Measurements from ENCODE around the gene ARL5B. TPM values are rescaled to one million over a fixed set of nuclear protein-coding genes. Genes with fewer than 3 reads are reported as not detected.

ARL5B gene
- total RNA-seq, 2 experiments from 2014 or later, result 12.4 to 13.3 TPM

DNA sequence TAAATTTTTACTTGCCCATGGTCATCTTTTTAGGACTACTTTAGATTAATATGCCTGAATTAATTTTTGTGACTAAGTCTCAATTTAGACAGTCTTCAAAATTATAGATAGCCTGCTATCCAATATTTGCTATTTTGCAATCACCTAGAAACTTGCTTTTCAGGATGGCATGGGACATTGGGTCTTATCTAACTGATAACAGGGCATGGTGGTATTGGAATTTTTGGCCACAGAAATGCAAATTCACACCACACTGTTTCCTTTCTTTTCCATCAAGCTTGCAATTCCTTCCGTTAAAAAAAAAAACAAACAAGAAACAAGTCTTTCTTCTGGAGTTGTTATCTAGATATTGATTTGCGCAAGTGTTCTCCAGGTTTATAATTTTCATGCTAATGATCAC, 8.8 kb downstream of the ARL5B start:
- no peaks in the 10 kb centered on the region for H3K27me3 ChIP-seq (ENCODE audit: control insufficient read depth in 1 of 2, insufficient read depth in 2 of 2, low read length in 2 of 2)
- H3K27ac Mint-ChIP-seq, result no peak overlapping the region
- H3K27me3 Mint-ChIP-seq, result no peaks in the 10 kb centered on the region
- peaks cover 74% of the 10 kb centered on the region for H3K36me3 Mint-ChIP-seq (ENCODE audit: low read depth)
- no peak overlapping the region for H3K27ac ChIP-seq (ENCODE audit: low read depth in 1 of 2, low read length in 2 of 2)
- no peaks in the 10 kb centered on the region for H3K9me3 Mint-ChIP-seq
- TF ChIP-seq, protein P1, sequence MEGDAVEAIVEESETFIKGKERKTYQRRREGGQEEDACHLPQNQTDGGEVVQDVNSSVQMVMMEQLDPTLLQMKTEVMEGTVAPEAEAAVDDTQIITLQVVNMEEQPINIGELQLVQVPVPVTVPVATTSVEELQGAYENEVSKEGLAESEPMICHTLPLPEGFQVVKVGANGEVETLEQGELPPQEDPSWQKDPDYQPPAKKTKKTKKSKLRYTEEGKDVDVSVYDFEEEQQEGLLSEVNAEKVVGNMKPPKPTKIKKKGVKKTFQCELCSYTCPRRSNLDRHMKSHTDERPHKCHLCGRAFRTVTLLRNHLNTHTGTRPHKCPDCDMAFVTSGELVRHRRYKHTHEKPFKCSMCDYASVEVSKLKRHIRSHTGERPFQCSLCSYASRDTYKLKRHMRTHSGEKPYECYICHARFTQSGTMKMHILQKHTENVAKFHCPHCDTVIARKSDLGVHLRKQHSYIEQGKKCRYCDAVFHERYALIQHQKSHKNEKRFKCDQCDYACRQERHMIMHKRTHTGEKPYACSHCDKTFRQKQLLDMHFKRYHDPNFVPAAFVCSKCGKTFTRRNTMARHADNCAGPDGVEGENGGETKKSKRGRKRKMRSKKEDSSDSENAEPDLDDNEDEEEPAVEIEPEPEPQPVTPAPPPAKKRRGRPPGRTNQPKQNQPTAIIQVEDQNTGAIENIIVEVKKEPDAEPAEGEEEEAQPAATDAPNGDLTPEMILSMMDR (IDR thresholded peaks at IDR 0.05), result no peak
- no peak overlapping the region for H3K4me3 ChIP-seq (ENCODE audit: low read length)
- intact Hi-C loops (cut with DNase I, micrococcal nuclease), result no loop called here
- ATAC-seq (ENCODE audit: poor library complexity), result no peak
- peaks cover 9% of the 10 kb centered on the region for H3K4me1 ChIP-seq (ENCODE audit: insufficient read depth, low read length)
- ChIA-PET POLR2A (no interaction called here), CTCF (interaction anchor here (0.6 kb wide), 1 partner anchor 31 kb away, joined by 5 read pairs; no protein-coding TSS in a partner anchor)
- DNase-seq, result no peak
- no peak overlapping the region for H3K4me3 Mint-ChIP-seq
- no peaks in the 10 kb centered on the region for H3K9me3 ChIP-seq (ENCODE audit: control insufficient read depth in 1 of 2, insufficient read depth in 1 of 2, low read length in 2 of 2)
- H3K36me3 ChIP-seq (ENCODE audit: insufficient read depth, low read length), result peaks cover 37% of the 10 kb centered on the region
- peaks cover 31% of the 10 kb centered on the region for H3K4me1 Mint-ChIP-seq (ENCODE audit: low read depth)

DNA sequence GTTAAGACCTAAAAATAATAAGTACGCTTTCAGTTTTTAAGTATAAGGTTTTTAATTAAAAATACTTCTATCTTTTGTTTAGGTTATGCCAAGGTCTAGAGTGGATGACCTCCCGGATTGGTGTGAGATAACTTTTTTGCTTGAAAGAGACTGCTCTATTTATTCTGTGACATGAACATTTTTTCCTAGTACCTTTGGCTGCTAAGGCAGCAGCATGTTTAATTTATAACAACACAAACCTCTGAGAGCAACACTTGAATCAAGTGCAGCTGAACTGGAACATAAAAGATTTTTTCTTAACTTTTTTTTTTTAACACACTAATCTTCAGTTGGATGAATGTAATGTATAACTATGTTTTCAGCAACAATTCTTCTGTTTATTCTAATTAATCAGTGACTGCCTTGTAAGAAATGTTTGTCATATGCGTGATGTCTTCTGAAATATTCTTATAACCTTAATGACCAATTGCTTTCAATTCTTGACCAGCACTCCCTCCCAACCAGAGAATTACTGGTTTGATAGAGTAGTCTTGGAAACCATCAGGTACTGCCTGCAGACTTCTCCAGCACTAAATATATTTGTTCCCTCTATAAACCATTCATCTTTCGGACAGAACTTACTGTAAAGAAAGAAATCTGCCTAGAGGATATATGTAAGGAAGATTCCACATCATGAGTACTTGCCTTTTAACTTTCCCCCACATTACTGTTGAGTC, 16.0 kb downstream of the ARL5B start:
- intact Hi-C loops (cut with DNase I, micrococcal nuclease), result no loop called here
- Mint-ChIP-seq H3K27me3 (no peaks in the 10 kb centered on the region), H3K4me3 (no peak overlapping the region), H3K9me3 (no peaks in the 10 kb centered on the region), H3K27ac (no peak overlapping the region), H3K4me1 (ENCODE audit: low read depth) (no peaks in the 10 kb centered on the region), H3K36me3 (ENCODE audit: low read depth) (peaks cover 65% of the 10 kb centered on the region)
- Histone ChIP-seq H3K9me3 (ENCODE audit: control insufficient read depth in 1 of 2, insufficient read depth in 1 of 2, low read length in 2 of 2) (no peaks in the 10 kb centered on the region), H3K4me3 (ENCODE audit: low read length) (no peak overlapping the region), H3K27me3 (ENCODE audit: control insufficient read depth in 1 of 2, insufficient read depth in 2 of 2, low read length in 2 of 2) (no peaks in the 10 kb centered on the region), H3K36me3 (ENCODE audit: insufficient read depth, low read length) (peaks cover 37% of the 10 kb centered on the region), H3K27ac (ENCODE audit: low read depth in 1 of 2, low read length in 2 of 2) (no peak overlapping the region), H3K4me1 (ENCODE audit: insufficient read depth, low read length) (no peaks in the 10 kb centered on the region)
- no peak for ATAC-seq (ENCODE audit: poor library complexity)
- TF ChIP-seq, protein P1 (IDR thresholded peaks at IDR 0.05), result no peak
- POLR2A ChIA-PET, result no interaction called here
- DNase-seq, result no peak
- CTCF ChIA-PET, result no interaction called here

DNA sequence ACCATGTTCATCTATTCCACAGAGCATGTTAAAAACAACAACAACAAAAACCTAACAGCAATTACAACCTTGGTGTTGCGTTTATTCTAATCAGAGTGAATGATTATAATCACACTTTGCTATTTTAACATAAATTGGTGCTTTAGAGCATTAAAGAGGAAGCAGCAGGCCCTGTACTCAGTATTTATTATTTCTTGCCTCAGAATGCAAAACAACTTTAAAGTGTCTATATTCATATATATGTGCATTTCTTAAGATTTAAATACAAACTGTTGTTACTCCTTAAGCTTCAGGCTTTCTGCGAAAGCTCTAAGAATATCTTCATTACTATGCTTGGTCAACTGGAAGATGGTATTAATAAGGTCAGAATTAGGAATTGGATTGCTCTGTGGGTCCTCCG, 21.5 kb downstream of the ARL5B start:
- no peak for DNase-seq
- H3K27me3 ChIP-seq (ENCODE audit: control insufficient read depth in 1 of 2, insufficient read depth in 2 of 2, low read length in 2 of 2), result no peaks in the 10 kb centered on the region
- H3K4me1 ChIP-seq (ENCODE audit: insufficient read depth, low read length), result no peaks in the 10 kb centered on the region
- peaks cover 14% of the 10 kb centered on the region for H3K36me3 Mint-ChIP-seq (ENCODE audit: low read depth)
- no peak for ATAC-seq (ENCODE audit: poor library complexity)
- intact Hi-C loops (cut with DNase I, micrococcal nuclease), result no loop called here
- H3K36me3 ChIP-seq (ENCODE audit: insufficient read depth, low read length), result peaks cover 3% of the 10 kb centered on the region
- TF ChIP-seq, protein P1 (IDR thresholded peaks at IDR 0.05), result no peak
- H3K4me1 Mint-ChIP-seq (ENCODE audit: low read depth), result peaks cover 14% of the 10 kb centered on the region
- H3K27ac Mint-ChIP-seq, result no peak overlapping the region
- no peaks in the 10 kb centered on the region for H3K27me3 Mint-ChIP-seq
- H3K9me3 Mint-ChIP-seq, result no peaks in the 10 kb centered on the region
- H3K4me3 ChIP-seq (ENCODE audit: low read length), result no peak overlapping the region
- POLR2A ChIA-PET, result no interaction called here
- H3K4me3 Mint-ChIP-seq, result no peak overlapping the region
- H3K9me3 ChIP-seq (ENCODE audit: control insufficient read depth in 1 of 2, insufficient read depth in 1 of 2, low read length in 2 of 2), result no peaks in the 10 kb centered on the region
- CTCF ChIA-PET, result interaction anchor here (1.0 kb wide), 1 partner anchor 8 kb away, joined by 3 read pairs; no protein-coding TSS in a partner anchor
- no peak overlapping the region for H3K27ac ChIP-seq (ENCODE audit: low read depth in 1 of 2, low read length in 2 of 2)
